WI38 (cell line): ENCODE results near the gene CTNNAL1.

Experiments used
- H3K4me3 ChIP-seq: 2 replicates; pipeline ENCODE4 v1.5.1; 2011; ENCODE audit warnings: low read depth, mild to moderate bottlenecking, control low read depth, low read length
- TF ChIP-seq, protein P1 (sequence below): IDR thresholded peaks from 2 replicates; pipeline ENCODE4 v1.5.1; 2012; ENCODE audit warnings: low read depth, mild to moderate bottlenecking, control low read depth, low read length

The CTNNAL1 gene

DNA sequence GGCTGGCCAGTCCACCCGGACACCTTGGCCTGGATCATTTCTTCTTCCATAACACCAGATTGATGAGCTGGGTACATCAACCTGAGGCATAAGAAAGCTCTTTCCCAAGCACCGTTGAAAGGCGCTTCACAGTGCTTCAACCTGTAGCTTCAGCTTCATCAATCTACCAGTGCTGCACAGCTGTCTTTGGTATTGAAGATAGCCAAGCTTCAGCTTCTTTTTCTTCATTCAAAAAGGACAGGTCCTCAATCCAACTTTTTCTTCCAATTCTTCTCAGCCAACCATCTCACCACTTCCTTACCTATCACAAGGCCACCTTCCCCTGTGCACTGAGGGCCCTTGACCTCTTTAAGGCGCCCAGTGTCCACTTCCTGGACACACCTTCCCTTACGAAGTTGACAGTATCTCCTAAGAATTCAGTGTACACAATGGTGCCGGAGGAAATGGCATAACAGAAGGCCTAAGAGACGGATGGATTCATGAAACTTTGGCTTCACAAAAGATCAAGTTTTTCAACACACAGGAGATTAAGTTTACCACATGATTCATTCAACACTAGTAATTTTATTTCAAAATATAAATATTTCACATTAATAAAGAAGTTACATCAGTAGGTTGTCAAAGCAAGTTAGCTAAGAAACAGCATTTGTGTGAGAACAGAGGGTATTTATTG is 1.4 kb upstream of the CTNNAL1 start:
- H3K4me3 ChIP-seq = no peak overlapping the region; the same call in 1 of the 2 replicates
- TF ChIP-seq, protein P1, sequence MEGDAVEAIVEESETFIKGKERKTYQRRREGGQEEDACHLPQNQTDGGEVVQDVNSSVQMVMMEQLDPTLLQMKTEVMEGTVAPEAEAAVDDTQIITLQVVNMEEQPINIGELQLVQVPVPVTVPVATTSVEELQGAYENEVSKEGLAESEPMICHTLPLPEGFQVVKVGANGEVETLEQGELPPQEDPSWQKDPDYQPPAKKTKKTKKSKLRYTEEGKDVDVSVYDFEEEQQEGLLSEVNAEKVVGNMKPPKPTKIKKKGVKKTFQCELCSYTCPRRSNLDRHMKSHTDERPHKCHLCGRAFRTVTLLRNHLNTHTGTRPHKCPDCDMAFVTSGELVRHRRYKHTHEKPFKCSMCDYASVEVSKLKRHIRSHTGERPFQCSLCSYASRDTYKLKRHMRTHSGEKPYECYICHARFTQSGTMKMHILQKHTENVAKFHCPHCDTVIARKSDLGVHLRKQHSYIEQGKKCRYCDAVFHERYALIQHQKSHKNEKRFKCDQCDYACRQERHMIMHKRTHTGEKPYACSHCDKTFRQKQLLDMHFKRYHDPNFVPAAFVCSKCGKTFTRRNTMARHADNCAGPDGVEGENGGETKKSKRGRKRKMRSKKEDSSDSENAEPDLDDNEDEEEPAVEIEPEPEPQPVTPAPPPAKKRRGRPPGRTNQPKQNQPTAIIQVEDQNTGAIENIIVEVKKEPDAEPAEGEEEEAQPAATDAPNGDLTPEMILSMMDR = no peak

DNA sequence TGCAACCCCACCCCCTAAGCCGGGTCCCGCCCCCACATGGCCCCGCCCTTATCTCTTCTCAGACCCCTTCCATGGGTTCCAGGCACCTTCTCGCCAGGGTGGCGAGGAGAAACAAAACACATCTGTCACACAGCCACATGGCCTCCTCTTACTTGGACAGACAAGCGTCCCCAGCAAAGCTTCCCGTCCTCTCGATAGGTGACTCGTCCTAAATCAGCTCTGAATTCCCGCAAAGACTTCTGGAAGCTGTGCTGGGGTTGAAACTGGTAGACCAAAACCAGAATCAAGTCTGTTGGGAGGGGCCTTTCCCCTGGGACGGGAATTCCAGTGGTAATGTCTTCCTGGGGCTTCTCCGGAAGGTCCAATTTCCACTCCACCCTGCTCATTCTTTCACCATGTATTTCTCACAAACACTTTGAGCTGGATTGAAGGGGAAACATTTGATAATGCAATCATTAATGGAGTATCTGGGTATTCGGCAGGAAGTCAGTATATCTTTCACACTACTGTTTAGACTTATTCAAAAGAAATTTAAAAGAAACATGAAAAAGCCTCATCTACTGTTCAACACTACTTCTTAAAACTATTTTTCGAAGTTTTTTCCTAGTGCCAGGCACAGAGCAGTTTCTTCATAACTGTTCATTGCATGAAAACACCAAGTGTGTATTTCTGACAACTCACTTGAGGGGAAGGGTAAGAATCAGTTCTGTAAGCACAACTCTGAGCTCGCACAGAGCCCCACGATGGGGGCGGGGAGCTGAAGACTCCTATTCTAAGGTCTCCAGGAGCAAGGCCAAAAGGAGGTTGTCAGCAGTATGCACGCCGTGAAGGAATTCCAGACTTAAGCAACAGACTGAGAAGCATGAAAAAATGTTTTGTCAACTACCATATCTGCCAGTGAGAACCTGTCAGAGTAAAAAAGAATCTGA is 644 bp upstream of the CTNNAL1 start:
- TF ChIP-seq, protein P1 = no peak
- peak overlapping the region; percentile 61 for H3K4me3 ChIP-seq

DNA sequence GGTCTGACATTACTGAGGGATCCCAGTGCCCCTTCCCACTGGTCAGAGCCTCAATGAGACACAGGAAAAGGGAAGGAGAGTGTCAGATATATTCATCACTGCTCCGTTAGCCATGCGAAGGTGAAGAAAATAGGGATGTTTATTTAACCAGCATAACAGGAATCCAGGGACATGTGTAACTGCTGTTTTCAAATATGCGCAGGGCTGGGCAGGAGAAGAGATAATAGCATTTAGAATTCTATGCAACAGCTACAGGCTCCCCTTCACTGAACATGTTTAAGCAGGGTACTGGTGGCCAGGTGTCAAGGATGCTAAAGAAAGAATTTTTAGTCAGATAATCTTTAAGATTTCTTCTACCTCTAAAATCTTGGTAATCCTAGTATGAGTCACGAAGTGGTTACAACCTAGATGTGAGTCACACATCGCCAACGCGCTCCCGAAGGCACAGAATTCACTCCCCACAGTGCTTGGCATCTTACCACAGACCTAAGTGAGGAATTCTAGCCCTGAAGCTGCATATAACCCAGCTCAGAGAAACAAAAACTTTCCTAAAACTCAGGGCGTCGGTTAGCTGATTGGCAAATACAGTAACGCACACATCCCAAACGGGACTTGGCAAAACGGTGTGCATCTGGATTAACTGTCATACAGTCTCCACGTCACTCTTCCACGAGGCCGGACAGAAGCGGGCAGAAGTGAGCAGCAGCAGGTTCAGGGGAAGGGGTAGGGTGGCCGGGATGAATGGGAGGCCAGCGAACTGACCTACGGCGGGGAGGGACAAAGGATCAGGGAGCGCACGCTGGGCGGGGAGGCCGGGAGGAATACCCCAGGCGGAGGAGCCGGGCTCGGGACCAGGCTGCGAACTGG is 1.1 kb downstream of the CTNNAL1 start:
- TF ChIP-seq, protein P1 = no peak
- peak overlapping the region; percentile 90 for H3K4me3 ChIP-seq

DNA sequence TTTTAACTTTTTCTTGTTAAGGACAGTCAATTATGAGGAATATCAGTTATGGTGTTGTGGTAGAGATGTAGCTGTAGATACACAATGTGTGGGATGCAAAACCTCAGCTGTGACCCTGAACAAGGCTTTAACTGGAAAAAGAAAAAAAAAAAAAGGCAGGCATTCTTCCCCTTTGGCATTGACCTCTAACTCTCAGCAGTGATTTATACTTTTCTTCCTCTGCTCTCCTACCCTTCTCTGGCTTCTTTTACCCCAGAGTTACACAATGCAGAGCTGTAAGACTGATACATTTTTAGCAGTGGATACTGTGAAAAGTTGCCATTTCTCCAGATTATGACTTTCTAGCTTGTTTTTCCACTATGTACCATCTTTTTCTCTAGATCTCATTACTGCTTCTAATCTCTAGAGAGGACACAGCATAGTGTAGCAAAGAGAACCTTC is 2.0 kb downstream of the CTNNAL1 start:
- peak overlapping the region; percentile 90 for H3K4me3 ChIP-seq
- TF ChIP-seq, protein P1 = no peak

DNA sequence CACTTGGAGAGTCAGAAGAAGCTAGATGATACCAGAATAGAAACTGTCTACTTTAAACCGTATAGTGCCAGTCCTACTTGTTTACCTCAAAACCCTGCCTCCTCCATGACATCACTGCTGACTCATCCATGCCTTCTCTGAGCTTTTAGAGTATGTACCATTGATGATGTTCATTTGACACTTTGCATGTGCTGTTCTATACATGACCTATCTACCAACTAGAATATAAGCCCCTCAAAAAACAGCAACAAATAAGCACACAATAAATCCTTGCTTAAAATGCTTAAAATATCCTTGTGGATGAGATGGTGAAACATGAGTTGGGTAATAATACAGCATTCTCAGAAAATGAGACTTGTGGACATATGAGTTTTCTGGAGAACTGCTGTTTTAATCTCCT is 2.6 kb downstream of the CTNNAL1 start:
- H3K4me3 ChIP-seq = no peak overlapping the region; the same call in 1 of the 2 replicates
- TF ChIP-seq, protein P1 = no peak

DNA sequence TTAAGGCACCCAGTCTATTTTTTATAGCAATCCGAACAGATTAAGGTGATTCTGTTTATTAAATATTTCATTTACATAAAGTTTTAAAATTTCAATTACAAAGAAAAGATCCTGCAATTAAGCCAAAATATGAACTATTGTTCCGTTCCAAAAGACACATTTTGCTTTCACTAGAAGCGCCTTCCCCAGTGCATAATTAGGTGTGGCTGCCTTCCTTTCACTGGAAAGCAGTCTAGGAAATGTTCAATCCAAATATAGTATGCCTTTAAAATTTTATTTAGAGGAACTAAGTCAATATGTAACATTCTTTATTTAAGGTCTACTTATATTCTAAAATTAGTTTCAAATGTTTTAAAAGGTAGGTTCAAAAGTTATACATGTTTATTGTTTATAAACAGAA is 7.6 kb downstream of the CTNNAL1 start:
- H3K4me3 ChIP-seq = no peak overlapping the region
- TF ChIP-seq, protein P1 = no peak
